GM19351 (cell line): ENCODE measurements around the gene RAB14.

Source experiments
- ATAC-seq: cut with Tn5 transposase; IDR thresholded peaks from one replicate; pipeline ENCODE4 v1.9.1; 2021; ENCODE audit warnings: mild to moderate bottlenecking, moderate library complexity; ENCODE audit not compliant: unreplicated experiment

RAB14 gene

GRCh38 chr9:121220996-121221663, 19.5 kb upstream of the RAB14 start:
- ATAC-seq: no peak

- ATAC-seq: no peak
Measured at GRCh38 chr9:121219530-121219929, 17.9 kb upstream of the RAB14 start.

GRCh38 chr9:121218357-121219027, 16.8 kb upstream of the RAB14 start:
- ATAC-seq: peak; percentile 44

- ATAC-seq: peak; percentile 96
Measured at GRCh38 chr9:121217609-121218292, 16.1 kb upstream of the RAB14 start.

GRCh38 chr9:121216271-121216805, 14.7 kb upstream of the RAB14 start:
- ATAC-seq: no peak

- no peak for ATAC-seq
Measured at GRCh38 chr9:121214005-121214404, 12.3 kb upstream of the RAB14 start.

- no peak for ATAC-seq
Measured at GRCh38 chr9:121213136-121213806, 11.6 kb upstream of the RAB14 start.

- ATAC-seq: no peak
Measured at GRCh38 chr9:121210536-121210935, 8.9 kb upstream of the RAB14 start.

GRCh38 chr9:121207371-121207940, 5.8 kb upstream of the RAB14 start:
- peak; percentile 82 for ATAC-seq

GRCh38 chr9:121206516-121207370, 5.1 kb upstream of the RAB14 start:
- ATAC-seq: peak; percentile 47

GRCh38 chr9:121204611-121205010, 2.9 kb upstream of the RAB14 start:
- no peak for ATAC-seq

- ATAC-seq: no peak
Measured at GRCh38 chr9:121204121-121204520, 2.5 kb upstream of the RAB14 start.

- peak; percentile 15 for ATAC-seq
Measured at GRCh38 chr9:121201045-121201737, 478 bp downstream of the RAB14 start.

GRCh38 chr9:121200356-121200755, 1.3 kb downstream of the RAB14 start:
- no peak for ATAC-seq

- no peak for ATAC-seq
Measured at GRCh38 chr9:121199921-121200320, 1.7 kb downstream of the RAB14 start.

GRCh38 chr9:121198512-121199042, 3.1 kb downstream of the RAB14 start:
- no peak for ATAC-seq

GRCh38 chr9:121197132-121197531, 4.5 kb downstream of the RAB14 start:
- no peak for ATAC-seq

GRCh38 chr9:121196389-121196788, 5.3 kb downstream of the RAB14 start:
- no peak for ATAC-seq

GRCh38 chr9:121194730-121195129, 6.9 kb downstream of the RAB14 start:
- ATAC-seq: no peak
